Parathyroid adenoma (tissue), 2 donors: Measurements from ENCODE around the gene EIF3B.

Experiments
- H2AFZ ChIP-seq: fragments of 300-600 bp; sonication (generic); one replicate; pipeline ENCODE4 v1.7.0; 2017; ENCODE audit warnings: antibody characterized with exemption, mild to moderate bottlenecking
- H3K27ac ChIP-seq: fragments of 300-600 bp; sonication (generic); one replicate; pipeline ENCODE4 v1.7.0; 2017
- H3K27me3 ChIP-seq: fragments of 300-600 bp; sonication (generic); one replicate; pipeline ENCODE4 v1.7.0; 2017; ENCODE audit warnings: low read length; ENCODE audit not compliant: control insufficient read depth, insufficient read depth
- H3K36me3 ChIP-seq: fragments of 300-600 bp; sonication (generic); one replicate; pipeline ENCODE4 v1.7.0; 2017; ENCODE audit warnings: low read length; ENCODE audit not compliant: control insufficient read depth, insufficient read depth
- H3K4me1 ChIP-seq: fragments of 300-600 bp; sonication (generic); one replicate; pipeline ENCODE4 v1.7.0; 2017; ENCODE audit warnings: control low read depth
- H3K4me2 ChIP-seq: fragments of 300-600 bp; sonication (generic); one replicate; pipeline ENCODE4 v1.7.0; 2017; ENCODE audit warnings: low read length
- H3K4me3 ChIP-seq: fragments of 300-600 bp; sonication (generic); one replicate; pipeline ENCODE4 v1.7.0; 2017; ENCODE audit warnings: low read depth, low read length
- H3K79me2 ChIP-seq: fragments of 300-600 bp; sonication (generic); one replicate; pipeline ENCODE4 v1.7.0; 2017; ENCODE audit warnings: control low read depth
- H3K9ac ChIP-seq: fragments of 300-600 bp; sonication (generic); one replicate; pipeline ENCODE4 v1.7.0; 2017; ENCODE audit warnings: mild to moderate bottlenecking
- H3K9me3 ChIP-seq: fragments of 300-600 bp; sonication (generic); one replicate; pipeline ENCODE4 v1.7.0; 2017; ENCODE audit warnings: low read length; ENCODE audit not compliant: control insufficient read depth
- TF ChIP-seq, protein P1 (sequence below): fragments of 300-600 bp; sonication (generic); IDR thresholded peaks from one replicate; pipeline ENCODE4 v1.7.0; 2017; ENCODE audit warnings: antibody characterized with exemption, mild to moderate bottlenecking
- donor health status: primary hyperparathyroidism.

The EIF3B gene

DNA sequence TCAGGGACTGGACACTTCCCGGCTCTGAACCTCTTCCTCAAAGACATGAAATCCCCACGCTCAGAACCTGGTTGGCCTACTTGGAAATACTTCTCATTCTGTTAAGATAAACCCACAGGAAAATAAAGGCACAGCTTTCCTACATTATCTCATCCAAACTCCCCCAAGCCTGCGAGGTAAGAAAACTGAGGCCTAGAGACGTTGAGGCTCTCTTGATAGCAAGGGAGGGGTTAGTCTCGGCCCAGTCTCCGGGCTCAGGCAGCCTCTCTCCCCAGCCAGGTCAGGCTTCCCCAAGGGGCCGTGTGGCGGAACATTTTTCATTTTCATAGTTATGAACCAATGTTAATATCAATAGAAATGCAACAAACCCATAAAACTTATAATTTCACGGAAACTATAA lies 4.6 kb upstream of the EIF3B start:
- H3K27ac ChIP-seq = no peak overlapping the region
- no peaks in the 10 kb centered on the region for H3K9me3 ChIP-seq
- no peak overlapping the region for H3K9ac ChIP-seq
- TF ChIP-seq, protein P1, sequence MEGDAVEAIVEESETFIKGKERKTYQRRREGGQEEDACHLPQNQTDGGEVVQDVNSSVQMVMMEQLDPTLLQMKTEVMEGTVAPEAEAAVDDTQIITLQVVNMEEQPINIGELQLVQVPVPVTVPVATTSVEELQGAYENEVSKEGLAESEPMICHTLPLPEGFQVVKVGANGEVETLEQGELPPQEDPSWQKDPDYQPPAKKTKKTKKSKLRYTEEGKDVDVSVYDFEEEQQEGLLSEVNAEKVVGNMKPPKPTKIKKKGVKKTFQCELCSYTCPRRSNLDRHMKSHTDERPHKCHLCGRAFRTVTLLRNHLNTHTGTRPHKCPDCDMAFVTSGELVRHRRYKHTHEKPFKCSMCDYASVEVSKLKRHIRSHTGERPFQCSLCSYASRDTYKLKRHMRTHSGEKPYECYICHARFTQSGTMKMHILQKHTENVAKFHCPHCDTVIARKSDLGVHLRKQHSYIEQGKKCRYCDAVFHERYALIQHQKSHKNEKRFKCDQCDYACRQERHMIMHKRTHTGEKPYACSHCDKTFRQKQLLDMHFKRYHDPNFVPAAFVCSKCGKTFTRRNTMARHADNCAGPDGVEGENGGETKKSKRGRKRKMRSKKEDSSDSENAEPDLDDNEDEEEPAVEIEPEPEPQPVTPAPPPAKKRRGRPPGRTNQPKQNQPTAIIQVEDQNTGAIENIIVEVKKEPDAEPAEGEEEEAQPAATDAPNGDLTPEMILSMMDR = no peak
- no peaks in the 10 kb centered on the region for H3K36me3 ChIP-seq
- H3K4me3 ChIP-seq = no peak overlapping the region
- H3K4me2 ChIP-seq = no peak overlapping the region
- peaks cover 5% of the 10 kb centered on the region for H3K79me2 ChIP-seq
- H3K27me3 ChIP-seq = no peaks in the 10 kb centered on the region
- H3K4me1 ChIP-seq = no peaks in the 10 kb centered on the region
- H2AFZ ChIP-seq = no peak overlapping the region

GRCh38 chr7:2350861-2351260 lies 3.8 kb upstream of the EIF3B start:
- H3K4me3 ChIP-seq = no peak overlapping the region
- no peaks in the 10 kb centered on the region for H3K36me3 ChIP-seq
- H3K27me3 ChIP-seq = no peaks in the 10 kb centered on the region
- peaks cover 13% of the 10 kb centered on the region for H3K79me2 ChIP-seq
- H3K4me1 ChIP-seq = peaks cover 2% of the 10 kb centered on the region
- no peak overlapping the region for H3K27ac ChIP-seq
- H3K9me3 ChIP-seq = no peaks in the 10 kb centered on the region
- no peak overlapping the region for H3K9ac ChIP-seq
- TF ChIP-seq, protein P1 = no peak
- H2AFZ ChIP-seq = no peak overlapping the region
- H3K4me2 ChIP-seq = no peak overlapping the region

DNA sequence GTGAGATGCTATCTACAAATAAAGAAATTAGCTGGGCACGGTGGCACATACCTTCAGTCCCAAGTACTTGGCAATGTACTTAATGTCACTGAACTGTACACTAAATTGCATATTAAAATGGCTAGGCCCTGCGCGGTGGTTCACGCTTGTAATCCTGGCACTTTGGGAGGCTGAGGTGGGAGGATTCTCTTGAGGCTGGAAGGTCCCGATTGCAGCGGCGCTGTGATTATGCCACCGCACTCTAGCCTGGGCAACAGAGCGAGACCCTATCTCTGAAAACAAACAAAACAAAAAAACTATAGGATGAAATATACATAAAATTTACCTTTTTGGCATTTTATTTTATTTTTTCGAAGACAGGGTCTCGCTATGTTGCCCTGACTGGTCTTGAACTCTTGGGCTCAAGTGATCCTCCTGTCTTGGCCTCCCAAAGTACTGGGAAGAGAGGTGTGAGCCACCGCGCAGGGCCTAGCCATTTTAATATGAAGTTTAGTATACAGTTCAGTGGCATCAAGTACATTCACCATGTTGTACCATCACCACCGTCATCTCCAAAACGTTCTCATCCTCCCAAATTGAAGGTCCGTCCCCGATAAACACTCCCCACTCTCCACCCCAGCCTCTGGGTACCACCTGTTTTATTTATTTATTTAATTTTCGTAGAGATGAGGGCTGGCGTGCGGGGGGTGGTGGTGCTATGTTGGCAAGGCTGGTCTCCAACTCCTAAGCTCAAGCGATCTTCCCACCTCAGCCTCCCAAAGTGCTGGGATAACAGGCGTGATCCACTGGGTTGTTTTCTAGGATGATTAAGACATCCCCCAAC lies 1.3 kb upstream of the EIF3B start:
- H3K4me3 ChIP-seq = peak overlapping the region; percentile 85
- peaks cover 31% of the 10 kb centered on the region for H3K79me2 ChIP-seq
- no peaks in the 10 kb centered on the region for H3K27me3 ChIP-seq
- no peak overlapping the region for H3K9ac ChIP-seq
- H3K4me1 ChIP-seq = peaks cover 6% of the 10 kb centered on the region
- no peaks in the 10 kb centered on the region for H3K9me3 ChIP-seq
- peak overlapping the region; percentile 99 for H2AFZ ChIP-seq
- TF ChIP-seq, protein P1 = no peak
- peak overlapping the region; percentile 98 for H3K27ac ChIP-seq
- no peaks in the 10 kb centered on the region for H3K36me3 ChIP-seq
- H3K4me2 ChIP-seq = peak overlapping the region; percentile 98

DNA sequence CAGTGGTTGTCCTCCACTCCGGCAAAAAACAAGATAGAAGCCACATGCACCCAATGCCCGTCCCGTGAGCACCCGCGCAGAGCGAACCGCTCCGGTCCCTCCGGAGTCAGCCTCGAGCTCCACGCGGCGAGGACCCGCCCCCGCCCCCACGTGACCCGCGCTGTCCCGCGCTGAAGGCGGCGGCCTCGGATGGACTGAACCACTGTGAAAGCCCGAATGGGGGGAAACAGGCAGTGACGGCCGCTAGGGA lies 766 bp upstream of the EIF3B start:
- Histone ChIP-seq H3K4me2 (peak overlapping the region; percentile 98), H3K9ac (peak overlapping the region; percentile 95), H3K36me3 (no peaks in the 10 kb centered on the region), H3K4me1 (peaks cover 6% of the 10 kb centered on the region), H3K9me3 (no peaks in the 10 kb centered on the region), H3K79me2 (peaks cover 37% of the 10 kb centered on the region), H3K27me3 (no peaks in the 10 kb centered on the region), H2AFZ (peak overlapping the region; percentile 99), H3K27ac (peak overlapping the region; percentile 98), H3K4me3 (peak overlapping the region; percentile 85)
- TF ChIP-seq, protein P1 = peak; percentile 9
